ENCODE measurements around the gene RIPPLY3.
"Not testable (repeated sequence)": the region's sequence is repeated elsewhere in the genome, so short reads cannot be mapped to it uniquely, and the experiment has no call there.

RIPPLY3 gene

DNA sequence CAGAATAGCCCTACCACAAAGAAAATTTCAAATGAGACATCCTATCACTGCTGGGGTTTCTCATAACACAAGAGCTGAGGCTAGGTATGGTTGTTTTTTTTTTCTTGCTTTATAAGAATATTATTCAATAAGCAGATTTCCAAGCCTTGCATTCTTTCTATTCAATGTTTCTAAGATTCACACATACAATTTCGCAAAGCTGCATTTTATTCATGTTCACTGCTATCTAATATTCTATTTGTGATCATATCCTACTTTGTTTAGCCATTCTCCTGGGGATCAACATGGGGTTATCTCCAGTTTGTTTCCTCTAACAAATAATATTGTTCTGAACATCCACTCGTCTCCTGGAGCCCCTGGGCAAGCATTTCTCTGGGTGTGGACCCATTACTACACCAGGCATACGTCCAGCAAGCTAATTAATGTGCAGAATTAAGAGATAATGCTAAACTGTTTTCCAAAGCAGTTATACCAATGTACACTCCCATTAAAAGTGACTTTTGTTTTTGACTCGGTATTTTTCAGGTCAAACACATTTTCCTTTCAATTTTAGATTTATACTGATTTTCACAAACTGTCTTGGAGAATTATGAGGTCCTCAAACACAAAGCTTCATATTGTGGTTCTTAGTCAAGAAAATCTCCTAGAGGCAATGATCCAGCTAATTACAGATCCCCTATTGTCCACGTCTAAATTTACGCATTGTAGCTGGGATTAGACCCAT lies 24.4 kb upstream of the RIPPLY3 start:
- no peak for DNase-seq

DNA sequence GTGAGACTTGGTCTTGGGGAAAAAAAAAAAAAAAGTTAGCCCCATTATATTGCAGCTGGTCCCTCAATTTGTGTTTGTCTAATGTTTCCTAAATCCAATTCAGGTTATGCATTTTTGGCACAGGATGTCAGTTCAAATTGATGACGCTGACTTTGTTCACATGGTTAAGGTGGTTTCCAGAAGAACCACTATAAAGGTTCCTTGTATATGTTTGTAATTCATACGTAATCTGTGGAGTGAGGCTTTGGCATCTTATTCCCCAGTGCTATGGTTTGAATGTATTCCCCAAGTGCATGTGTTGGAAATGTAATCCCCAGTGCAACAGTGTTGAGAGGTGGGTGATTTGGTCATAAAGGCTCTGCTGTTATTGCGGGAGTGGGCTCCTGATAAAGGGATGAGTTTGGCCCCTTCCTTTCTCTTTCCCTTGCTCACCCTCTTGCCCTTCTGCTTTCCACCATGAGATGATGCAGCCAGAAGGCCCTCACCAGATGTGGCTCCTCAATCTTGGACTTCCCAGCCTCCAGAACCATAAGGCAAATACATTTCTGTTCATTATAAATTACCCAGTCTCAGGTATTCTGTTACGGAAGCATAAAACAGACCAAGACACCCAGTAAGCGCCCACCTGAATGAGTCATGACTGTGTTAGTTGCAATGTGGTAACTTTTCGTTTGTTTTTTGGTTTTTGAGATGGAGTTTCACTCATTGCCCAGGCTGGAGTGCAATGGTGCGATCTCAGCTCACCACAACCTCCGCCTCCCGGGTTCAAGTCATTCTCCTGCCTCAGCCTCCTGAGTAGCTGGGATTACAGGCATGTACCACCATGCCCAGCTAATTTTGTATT lies 20.5 kb upstream of the RIPPLY3 start:
- DNase-seq: no peak

GRCh38 chr21:36987845-36988244 lies 18.7 kb upstream of the RIPPLY3 start:
- no peak for DNase-seq

- DNase-seq: no peak
Measured at GRCh38 chr21:36988536-36988935, 18.0 kb upstream of the RIPPLY3 start.

- DNase-seq: not testable (repeated sequence)
Measured at GRCh38 chr21:36989199-36989698, 17.3 kb upstream of the RIPPLY3 start.

DNA sequence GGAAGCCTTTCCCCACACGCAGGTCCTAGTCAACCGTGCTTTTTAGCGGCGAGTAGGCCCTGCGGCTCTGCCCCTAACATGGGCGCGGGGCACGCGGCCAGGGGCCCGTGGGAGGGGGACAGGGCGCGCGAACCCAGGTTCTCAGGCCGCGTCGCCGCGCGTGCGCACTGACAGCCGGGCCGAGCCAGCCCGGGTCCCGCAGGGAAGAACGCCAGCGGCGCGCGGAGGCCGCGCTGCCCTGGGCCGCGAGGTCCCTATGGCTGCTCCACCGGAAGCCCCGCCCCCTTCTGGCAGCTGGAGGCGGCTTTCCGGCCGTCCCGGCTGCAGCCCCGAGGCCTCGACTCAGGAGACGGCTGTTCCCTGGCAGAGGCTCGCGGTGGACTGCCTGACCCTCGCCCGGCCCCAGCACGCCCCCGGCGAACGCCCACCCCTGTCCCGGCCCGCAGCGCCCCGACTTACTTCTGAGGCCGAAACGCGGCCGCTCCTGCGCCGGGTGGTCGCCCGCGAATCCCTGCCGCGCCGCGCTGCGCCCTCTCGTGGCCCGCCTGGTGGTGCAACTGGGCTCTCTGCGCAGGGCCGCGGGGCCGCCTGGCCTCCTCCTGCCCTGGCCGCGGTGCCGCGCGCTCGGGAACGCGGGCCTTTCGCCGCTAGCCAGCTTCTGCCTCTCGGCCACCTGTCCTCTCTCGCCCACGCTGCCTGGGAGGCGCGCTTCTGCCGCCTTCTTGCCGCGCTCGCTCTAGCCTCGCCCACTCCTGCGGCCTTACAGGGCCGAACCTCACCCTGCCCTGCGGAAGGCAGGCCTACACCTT lies 16.6 kb upstream of the RIPPLY3 start:
- peak; percentile 92 for DNase-seq

DNA sequence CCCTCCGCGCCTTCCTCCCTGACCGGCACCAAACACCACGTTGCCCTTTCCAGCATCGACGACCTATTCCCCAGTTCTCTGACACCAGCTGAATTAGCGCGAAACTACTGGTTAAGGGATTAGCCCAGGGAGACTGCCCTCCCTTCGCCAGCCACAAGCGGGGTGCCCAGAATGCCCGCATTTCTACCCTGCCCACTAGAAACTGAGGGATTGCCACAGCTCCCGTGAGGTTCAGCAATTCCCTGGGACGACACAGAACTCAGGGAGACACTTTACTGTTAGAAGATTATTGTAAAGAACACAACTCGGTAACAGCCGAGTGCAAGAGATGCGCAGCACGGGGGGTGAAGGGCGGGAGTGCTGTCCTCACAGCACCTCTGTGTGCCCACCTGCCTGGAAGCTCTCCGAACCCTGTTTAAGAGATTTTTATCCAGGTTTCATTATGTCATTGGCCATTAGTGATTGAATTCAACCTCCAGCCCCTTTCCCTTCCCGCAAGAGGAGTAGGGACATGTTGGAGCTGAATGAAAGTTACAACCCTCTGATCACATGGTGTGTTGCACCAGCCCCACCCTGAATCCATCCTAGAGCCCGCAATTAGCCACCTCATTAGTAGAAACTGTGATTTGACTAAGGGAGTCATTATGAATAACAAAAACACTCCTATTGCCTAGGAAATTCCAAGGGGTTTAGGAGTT lies 15.8 kb upstream of the RIPPLY3 start:
- DNase-seq: no peak

GRCh38 chr21:36992671-36993070 lies 13.8 kb upstream of the RIPPLY3 start:
- DNase-seq: no peak

GRCh38 chr21:36994501-36995158 lies 11.9 kb upstream of the RIPPLY3 start:
- peak; percentile 63 for DNase-seq

DNA sequence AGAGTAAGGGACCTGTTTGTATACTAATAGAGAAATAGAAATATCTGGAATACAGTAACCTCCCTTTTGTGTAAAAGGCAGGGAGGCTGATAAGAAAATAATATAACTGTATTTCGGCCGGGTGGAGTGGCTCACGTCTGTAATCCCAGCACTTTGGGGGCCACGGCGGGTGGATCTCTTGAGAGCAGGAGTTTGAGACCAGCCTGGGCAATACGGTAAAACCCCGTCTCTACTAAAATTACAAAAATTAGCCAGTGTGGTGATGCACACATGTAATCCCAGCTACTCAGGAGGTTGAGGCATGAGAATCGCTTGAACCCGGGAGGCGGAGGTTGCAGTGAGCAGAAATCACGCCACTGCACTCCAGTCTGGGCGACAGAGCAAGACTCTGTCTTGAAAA lies 11.2 kb upstream of the RIPPLY3 start:
- DNase-seq: not testable (repeated sequence)

DNA sequence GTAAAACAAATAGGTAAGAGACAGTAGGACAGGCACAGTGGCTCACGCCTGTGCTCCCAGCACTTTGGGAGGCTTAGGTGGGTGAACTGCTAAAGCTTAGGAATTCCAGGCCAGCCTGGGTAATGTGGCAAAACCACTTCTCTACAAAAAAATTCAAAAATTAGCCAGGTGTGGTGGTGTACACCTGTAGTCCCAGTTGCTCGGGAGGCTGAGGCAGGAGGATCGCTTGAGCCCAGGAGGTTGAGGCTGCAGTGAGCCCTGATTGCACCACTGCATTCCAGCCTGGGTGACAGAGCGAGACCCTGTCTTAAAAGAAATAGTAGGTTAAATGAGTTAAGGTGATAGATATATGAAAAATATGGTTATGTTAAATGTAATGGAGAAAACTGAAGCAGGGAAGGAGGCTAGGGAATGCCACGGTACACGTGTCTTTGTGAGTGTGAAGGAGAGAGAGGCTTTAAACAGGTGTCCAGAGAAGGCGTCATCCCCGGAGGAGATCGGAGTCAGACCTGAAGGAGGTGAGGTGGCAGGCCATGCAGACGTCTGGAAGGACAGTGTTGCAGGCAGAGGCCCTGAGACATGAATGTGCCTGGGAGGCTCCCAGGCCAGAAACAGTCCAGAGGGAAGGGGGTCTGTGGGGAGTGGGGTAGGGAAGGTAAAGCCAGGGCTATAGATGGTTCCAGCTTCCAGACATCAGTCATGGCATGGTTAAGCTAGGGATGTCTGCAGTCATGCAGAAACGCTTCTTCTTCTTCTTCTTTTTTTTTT lies 7.2 kb upstream of the RIPPLY3 start:
- no peak for DNase-seq

GRCh38 chr21:37000381-37000780 lies 6.1 kb upstream of the RIPPLY3 start:
- no peak for DNase-seq

DNA sequence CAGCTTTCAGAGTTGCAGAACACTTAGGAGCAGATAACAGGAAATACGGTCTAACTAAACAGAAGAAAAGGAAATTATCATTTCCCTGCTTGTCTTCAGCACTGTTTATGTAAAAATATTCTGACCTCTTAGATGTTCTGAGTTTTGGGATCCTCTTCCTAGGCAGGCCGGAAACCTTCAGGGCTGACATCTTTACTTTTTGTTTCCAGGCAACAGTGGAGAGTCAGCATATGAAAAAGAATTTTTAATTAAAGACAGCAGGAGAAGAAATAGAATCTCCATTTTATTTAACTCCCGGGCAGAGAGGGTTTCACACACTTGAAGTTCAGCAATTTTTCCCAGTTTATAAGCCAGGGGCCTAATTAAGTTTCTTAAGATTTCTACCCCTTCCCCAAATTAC lies 5.1 kb upstream of the RIPPLY3 start:
- DNase-seq: no peak

DNA sequence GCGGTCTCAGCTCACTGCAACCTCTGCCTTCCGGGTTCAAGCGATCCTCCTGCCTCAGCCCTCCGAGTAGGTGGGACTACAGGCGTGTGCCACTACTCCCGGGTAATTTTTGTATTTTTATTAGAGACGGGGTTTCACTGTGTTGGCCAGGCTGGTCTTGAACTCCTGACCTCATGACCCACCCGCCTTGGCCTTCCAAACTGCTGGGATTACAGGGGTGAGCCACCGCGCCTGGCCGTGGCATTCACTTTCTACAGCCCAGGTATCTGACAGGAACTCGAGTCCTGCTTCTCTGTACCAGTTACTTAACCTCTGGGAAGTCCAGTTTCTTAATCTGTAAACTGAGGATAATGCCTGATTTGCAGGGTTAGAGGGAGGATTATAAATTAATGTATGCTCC lies 3.7 kb upstream of the RIPPLY3 start:
- DNase-seq: not testable (repeated sequence)

- DNase-seq: not testable (repeated sequence)
Measured at GRCh38 chr21:37003917-37004316, 2.6 kb upstream of the RIPPLY3 start.

DNA sequence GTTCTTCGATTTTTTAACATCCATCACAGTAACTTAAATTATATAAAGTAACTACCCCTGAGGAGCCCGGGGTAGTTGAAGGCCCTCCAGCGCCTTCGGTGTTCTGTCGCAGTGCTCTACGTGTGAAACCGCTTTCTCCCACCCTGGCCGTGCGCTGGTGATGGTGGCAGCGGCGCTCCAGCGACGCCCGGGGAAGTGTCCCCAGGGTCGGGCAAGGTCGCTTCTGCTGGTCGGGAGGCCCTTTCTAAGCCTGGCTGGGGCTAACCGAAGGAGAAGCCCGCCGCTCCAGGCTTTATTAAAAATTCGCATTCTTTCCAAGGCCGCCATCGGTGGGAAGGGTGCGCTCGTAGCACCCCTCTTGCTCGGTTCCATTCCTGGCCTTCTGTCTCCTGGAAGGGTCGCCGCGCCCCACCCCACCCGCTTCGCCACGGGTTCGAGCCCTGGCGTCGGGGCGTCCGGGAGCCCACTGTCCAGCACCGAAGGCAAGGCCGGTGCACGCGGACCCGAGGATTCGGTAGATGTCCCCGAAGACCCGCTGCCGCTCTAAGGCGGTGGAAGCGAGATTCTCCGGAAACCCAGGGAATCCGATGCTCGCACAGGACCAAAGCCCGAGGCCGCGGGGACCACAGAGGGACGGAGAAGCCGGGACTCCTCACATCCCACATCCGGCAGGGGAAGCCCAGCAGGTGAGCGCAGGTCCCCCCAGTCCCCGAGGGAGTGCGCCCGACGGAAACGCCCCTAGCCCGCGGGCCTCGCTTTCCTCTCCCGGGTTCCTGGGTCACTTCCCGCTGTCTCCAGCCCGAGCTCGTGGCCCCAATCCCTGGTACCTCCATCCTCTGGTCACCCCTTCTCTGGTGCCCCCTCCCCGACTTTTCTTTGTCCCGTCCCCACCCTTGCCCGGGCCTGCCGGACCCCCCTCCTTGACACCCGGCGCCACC lies 685 bp upstream of the RIPPLY3 start:
- no peak for DNase-seq

GRCh38 chr21:37008724-37009123 lies 2.2 kb downstream of the RIPPLY3 start:
- DNase-seq: no peak

DNA sequence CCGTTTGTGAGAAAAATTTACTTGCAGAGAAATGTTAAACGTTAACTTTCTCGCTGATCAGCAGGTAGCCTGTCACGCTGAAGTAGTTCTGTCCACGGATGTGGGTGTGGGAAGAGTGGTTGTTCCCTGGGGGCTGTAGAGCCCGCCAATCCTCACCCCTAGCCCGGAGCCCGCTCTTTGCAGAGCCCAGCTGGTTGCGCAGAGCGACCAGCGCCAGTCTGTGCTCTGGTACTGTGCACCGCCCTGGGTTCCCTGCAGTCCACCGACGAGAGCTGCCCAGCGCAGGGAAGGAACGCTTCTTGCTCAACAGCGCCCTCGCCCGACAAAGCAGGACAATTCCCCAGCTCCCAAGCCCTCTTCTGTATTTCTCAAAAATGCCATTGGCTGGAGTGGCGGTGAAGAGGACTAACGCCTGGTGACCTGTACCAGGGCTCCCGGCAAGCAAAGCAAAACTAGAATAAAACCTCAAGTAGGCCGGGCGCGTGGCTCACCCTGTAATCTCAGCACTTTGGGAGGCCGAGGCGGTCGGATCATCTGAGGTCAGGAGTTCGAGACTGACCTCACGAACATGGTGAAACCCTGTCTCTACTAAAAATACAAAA lies 3.3 kb downstream of the RIPPLY3 start:
- DNase-seq: peak; percentile 88

GRCh38 chr21:37017951-37018679 lies 11.6 kb downstream of the RIPPLY3 start:
- DNase-seq: no peak

Measured in activated CD4-positive, alpha-beta T cell treated with anti-CD3 and anti-CD28 coated beads for 48 hours (primary cell).